RWPE2 (cell line): Measurements from ENCODE around the gene USP24.

Source experiments
- ATAC-seq: fragments of 200-7000 bp; cut with Tn5 transposase; 3 replicates; pipeline ENCODE4 v1.9.1; 2021; ENCODE audit warnings: low read depth
- DNase-seq: peaks from one replicate; pipeline ENCODE4 v3.0.0-alpha.2; 2020; ENCODE audit warnings: low spot score
- H3K27ac ChIP-seq: fragments of 450-650 bp; 2 replicates; pipeline ENCODE4 v1.5.1; 2017; ENCODE audit warnings: mild to moderate bottlenecking; ENCODE audit not compliant: poor library complexity, severe bottlenecking
- H3K27me3 ChIP-seq: fragments of 250-450 bp; sonication (Bioruptor Pico); 2 replicates; pipeline ENCODE4 v1.5.1; 2021; ENCODE audit warnings: mild to moderate bottlenecking, moderate library complexity; ENCODE audit not compliant: insufficient read depth, poor library complexity, severe bottlenecking
- H3K36me3 ChIP-seq: fragments of 250-450 bp; sonication (Bioruptor Pico); 2 replicates; pipeline ENCODE4 v1.5.1; 2020; ENCODE audit warnings: low read depth, mild to moderate bottlenecking, moderate library complexity
- H3K4me1 ChIP-seq: fragments of 250-450 bp; sonication (Bioruptor Pico); 2 replicates; pipeline ENCODE4 v1.5.1; 2021; ENCODE audit warnings: mild to moderate bottlenecking, moderate library complexity; ENCODE audit not compliant: insufficient read depth, poor library complexity, severe bottlenecking
- H3K4me3 ChIP-seq: fragments of 250-450 bp; sonication (Bioruptor Pico); 2 replicates; pipeline ENCODE4 v1.5.1; 2021; ENCODE audit warnings: mild to moderate bottlenecking, moderate library complexity; ENCODE audit not compliant: severe bottlenecking
- H3K9me3 ChIP-seq: fragments of 250-450 bp; sonication (Bioruptor Pico); 2 replicates; pipeline ENCODE4 v1.5.1; 2021; ENCODE audit warnings: mild to moderate bottlenecking, moderate library complexity; ENCODE audit not compliant: severe bottlenecking
- CTCF ChIP-seq: fragments of 450-650 bp; IDR thresholded peaks from one replicate; pipeline ENCODE4 v1.5.1; 2017; ENCODE audit warnings: mild to moderate bottlenecking, moderate library complexity; ENCODE audit not compliant: poor library complexity, severe bottlenecking

Gene USP24

GRCh38 chr1:55255901-55256300 is 40.7 kb upstream of the USP24 start:
- no peak overlapping the region for H3K4me3 ChIP-seq
- no peak overlapping the region for H3K27ac ChIP-seq
- H3K27me3 ChIP-seq: no peaks in the 10 kb centered on the region
- H3K36me3 ChIP-seq: no peaks in the 10 kb centered on the region
- DNase-seq: no peak
- H3K4me1 ChIP-seq: no peaks in the 10 kb centered on the region
- no peak for ATAC-seq
- no peaks in the 10 kb centered on the region for H3K9me3 ChIP-seq
- no peak for TF ChIP-seq CTCF

GRCh38 chr1:55252942-55253589 is 37.9 kb upstream of the USP24 start:
- no peak for DNase-seq
- Histone ChIP-seq H3K36me3 (no peaks in the 10 kb centered on the region), H3K27ac (no peak overlapping the region), H3K4me1 (no peaks in the 10 kb centered on the region), H3K27me3 (no peaks in the 10 kb centered on the region), H3K4me3 (no peak overlapping the region), H3K9me3 (no peaks in the 10 kb centered on the region)
- no peak for ATAC-seq
- TF ChIP-seq CTCF: no peak

GRCh38 chr1:55250399-55251075 is 35.4 kb upstream of the USP24 start:
- no peak for DNase-seq
- no peak for TF ChIP-seq CTCF
- no peaks in the 10 kb centered on the region for H3K4me1 ChIP-seq
- no peak overlapping the region for H3K27ac ChIP-seq
- ATAC-seq: no peak
- H3K36me3 ChIP-seq: no peaks in the 10 kb centered on the region
- H3K9me3 ChIP-seq: no peaks in the 10 kb centered on the region
- no peak overlapping the region for H3K4me3 ChIP-seq
- H3K27me3 ChIP-seq: no peaks in the 10 kb centered on the region

GRCh38 chr1:55249646-55250398 is 34.7 kb upstream of the USP24 start:
- ATAC-seq (no peak), DNase-seq (no peak)
- Histone ChIP-seq H3K27ac (no peak overlapping the region), H3K4me1 (no peaks in the 10 kb centered on the region), H3K36me3 (no peaks in the 10 kb centered on the region), H3K27me3 (no peaks in the 10 kb centered on the region), H3K4me3 (no peak overlapping the region), H3K9me3 (no peaks in the 10 kb centered on the region)
- TF ChIP-seq CTCF: no peak
